Kidney epithelial cell (primary cell): ENCODE data around the gene MUL1. TPM values are rescaled to one million over a fixed set of nuclear protein-coding genes. Genes with fewer than 3 reads are reported as not detected.

ENCODE experiments used
- DNase-seq: peaks from one replicate; pipeline ENCODE4 v3.0.0-alpha.2; 2010; ENCODE audit warnings: low read depth
- H3K27me3 ChIP-seq: 2 replicates; pipeline ENCODE4 v1.6.0; 2011; ENCODE audit warnings: low read length; ENCODE audit not compliant: control insufficient read depth, insufficient read depth
- H3K36me3 ChIP-seq: 2 replicates; pipeline ENCODE4 v1.5.1; 2011; ENCODE audit warnings: low read length; ENCODE audit not compliant: control insufficient read depth, insufficient read depth
- H3K4me3 ChIP-seq: 2 replicates; pipeline ENCODE4 v1.5.1; 2011; ENCODE audit warnings: low read depth, mild to moderate bottlenecking, control low read depth, low read length
- CTCF ChIP-seq: IDR thresholded peaks from 2 replicates; pipeline ENCODE4 v1.5.1; 2011; ENCODE audit warnings: mild to moderate bottlenecking, moderate library complexity, low read length, control low read depth, inconsistent platforms; ENCODE audit not compliant: insufficient read depth, poor library complexity, severe bottlenecking
- total RNA-seq: library from RNA; depleted of rRNA; stranded (reverse); fragments of >200 nt; gene quantifications from 2 replicates; pipeline ENCODE4 v1.2.3, GENCODE V29; 2015

Gene MUL1
- total RNA-seq, 1 donor from 2014 or later = 43.0 TPM

- no peak overlapping the region for H3K4me3 ChIP-seq
- peaks cover 28% of the 10 kb centered on the region for H3K27me3 ChIP-seq
- DNase-seq = no peak
- no peak for TF ChIP-seq CTCF
- no peaks in the 10 kb centered on the region for H3K36me3 ChIP-seq
Observed at GRCh38 chr1:20534659-20535417, 26.9 kb upstream of the MUL1 start.

DNA sequence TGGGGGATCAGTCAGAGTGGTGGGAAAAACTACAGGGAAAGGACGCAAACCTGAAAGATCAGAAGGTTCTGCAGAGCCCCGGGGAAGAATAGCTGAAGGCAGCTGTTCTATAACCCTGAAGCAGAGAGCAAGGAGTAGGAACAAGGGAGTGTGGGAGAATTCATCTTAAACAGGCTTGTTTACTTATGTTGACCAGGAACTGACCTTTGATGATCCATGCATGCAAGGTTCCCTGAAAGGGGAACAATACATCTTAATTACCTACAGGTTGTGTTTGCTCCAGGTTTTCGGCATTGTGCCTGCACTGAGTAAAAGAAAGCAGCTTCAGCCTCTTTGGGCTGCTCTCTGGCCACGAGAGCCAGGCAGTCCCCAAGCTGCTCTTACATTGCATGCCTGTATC lies 25.7 kb upstream of the MUL1 start:
- Histone ChIP-seq H3K27me3 (peaks cover 33% of the 10 kb centered on the region), H3K4me3 (no peak overlapping the region), H3K36me3 (no peaks in the 10 kb centered on the region)
- DNase-seq = no peak
- TF ChIP-seq CTCF = no peak

GRCh38 chr1:20530901-20531300 lies 22.9 kb upstream of the MUL1 start:
- peaks cover 33% of the 10 kb centered on the region for H3K27me3 ChIP-seq

DNA sequence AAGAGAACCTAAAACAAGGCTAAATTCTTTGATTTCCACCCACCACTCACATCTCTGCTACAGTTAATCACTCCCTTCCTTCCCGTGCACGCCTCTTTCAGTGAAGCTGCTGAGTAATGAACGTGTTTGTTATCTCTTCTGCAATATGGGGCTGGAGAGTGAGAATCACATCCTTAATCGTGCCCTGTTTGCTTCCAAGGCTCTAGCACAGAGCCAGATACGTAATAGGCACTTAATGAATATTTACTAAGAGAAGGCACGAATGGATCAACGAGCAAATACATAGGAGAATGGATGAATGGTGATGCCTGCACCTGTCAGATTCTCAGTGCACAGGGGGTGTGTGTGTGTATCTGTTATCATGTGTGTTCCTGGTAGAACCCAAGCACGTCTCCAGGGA lies 22.4 kb upstream of the MUL1 start:
- no peaks in the 10 kb centered on the region for H3K36me3 ChIP-seq
- H3K4me3 ChIP-seq = no peak overlapping the region
- no peak for TF ChIP-seq CTCF
- DNase-seq = no peak
- H3K27me3 ChIP-seq = peaks cover 33% of the 10 kb centered on the region

More at GRCh38 chr1:20530901-20531300, 22.9 kb upstream of the MUL1 start:
- H3K4me3 ChIP-seq = no peak overlapping the region
- DNase-seq = no peak
- no peak for TF ChIP-seq CTCF
- H3K36me3 ChIP-seq = no peaks in the 10 kb centered on the region

DNA sequence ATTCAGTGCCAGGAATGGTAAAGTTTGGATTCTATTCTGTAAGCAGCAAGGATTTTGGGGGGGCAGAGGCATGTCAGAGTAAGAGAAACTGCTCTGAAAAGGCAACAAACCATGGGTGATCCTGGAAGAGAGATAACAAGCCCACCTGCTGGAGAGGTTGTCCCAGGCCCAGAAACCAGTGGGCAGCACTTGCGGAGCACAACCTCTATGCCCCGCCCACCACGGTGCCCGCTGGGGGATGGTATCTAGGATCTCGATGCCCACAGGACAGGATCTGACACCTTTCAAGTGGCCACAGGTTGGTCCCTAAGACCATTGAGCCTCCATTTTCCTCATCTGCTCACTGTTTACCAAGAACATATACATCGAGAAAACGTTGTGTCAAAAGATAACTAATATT lies 20.3 kb upstream of the MUL1 start:
- Histone ChIP-seq H3K4me3 (no peak overlapping the region), H3K27me3 (peaks cover 15% of the 10 kb centered on the region)
- DNase-seq = no peak

More for the DNA sequence above, 20.3 kb upstream of the MUL1 start:
- no peaks in the 10 kb centered on the region for H3K36me3 ChIP-seq
- no peak for TF ChIP-seq CTCF
